GM12873 (cell line): ENCODE measurements around the gene FOXC1.

Experiments used
- TF ChIP-seq, protein P1 (sequence below): IDR thresholded peaks from 2 replicates; pipeline ENCODE4 v1.5.1; 2012; ENCODE audit warnings: low read depth, mild to moderate bottlenecking, moderate library complexity, low read length, control low read depth; ENCODE audit not compliant: insufficient read depth; ENCODE audit errors: missing control alignments

The FOXC1 gene

DNA sequence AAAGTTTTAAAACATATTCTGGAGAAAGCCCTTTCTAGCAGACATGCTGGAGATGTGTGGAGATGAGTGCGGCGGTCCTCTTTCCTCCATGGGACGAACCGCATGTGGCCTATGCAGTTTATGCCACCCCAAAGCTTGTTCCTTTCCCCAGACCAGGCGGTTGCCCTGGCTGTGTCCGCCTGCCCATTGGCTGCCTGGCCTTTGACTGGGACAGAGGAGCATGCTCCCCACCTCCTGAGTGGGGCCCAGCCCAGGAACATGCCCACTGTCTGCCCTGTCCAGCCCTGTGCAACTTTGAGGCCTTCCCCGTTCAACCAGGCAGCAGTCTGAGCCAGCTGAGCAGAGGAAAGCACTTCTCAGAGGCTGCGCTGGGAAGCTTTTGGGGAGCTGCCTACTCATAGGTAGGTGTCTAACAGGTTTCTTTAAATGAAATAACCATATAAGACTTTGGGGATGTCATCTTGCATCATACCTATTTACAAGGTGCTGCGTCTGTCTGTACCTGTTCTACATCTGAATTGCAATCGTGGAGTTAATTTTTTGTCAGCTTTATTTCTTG lies 20.6 kb downstream of the FOXC1 start:
- TF ChIP-seq, protein P1, sequence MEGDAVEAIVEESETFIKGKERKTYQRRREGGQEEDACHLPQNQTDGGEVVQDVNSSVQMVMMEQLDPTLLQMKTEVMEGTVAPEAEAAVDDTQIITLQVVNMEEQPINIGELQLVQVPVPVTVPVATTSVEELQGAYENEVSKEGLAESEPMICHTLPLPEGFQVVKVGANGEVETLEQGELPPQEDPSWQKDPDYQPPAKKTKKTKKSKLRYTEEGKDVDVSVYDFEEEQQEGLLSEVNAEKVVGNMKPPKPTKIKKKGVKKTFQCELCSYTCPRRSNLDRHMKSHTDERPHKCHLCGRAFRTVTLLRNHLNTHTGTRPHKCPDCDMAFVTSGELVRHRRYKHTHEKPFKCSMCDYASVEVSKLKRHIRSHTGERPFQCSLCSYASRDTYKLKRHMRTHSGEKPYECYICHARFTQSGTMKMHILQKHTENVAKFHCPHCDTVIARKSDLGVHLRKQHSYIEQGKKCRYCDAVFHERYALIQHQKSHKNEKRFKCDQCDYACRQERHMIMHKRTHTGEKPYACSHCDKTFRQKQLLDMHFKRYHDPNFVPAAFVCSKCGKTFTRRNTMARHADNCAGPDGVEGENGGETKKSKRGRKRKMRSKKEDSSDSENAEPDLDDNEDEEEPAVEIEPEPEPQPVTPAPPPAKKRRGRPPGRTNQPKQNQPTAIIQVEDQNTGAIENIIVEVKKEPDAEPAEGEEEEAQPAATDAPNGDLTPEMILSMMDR = no peak

DNA sequence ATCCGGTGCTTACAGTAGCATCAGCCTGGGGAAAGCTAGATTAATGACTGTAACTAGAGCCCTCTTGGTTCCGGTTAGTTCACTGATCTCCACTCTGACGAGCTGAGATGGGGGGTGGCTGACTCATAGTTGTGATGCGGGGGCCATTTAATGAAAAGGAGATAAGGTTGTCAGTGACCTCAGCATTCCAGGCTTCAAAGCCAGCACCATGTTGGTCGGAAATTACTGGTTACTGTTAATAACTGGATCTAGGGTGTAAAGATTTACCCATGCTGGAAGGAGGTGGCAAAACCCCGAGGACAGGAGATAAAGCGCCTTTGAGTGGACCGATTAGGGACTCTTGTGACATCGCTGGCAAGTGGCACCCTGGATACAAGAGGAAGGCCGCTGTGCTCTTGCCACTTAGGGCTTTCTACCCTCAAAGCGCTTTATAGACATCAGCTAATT lies 21.1 kb downstream of the FOXC1 start:
- TF ChIP-seq, protein P1 = no peak

DNA sequence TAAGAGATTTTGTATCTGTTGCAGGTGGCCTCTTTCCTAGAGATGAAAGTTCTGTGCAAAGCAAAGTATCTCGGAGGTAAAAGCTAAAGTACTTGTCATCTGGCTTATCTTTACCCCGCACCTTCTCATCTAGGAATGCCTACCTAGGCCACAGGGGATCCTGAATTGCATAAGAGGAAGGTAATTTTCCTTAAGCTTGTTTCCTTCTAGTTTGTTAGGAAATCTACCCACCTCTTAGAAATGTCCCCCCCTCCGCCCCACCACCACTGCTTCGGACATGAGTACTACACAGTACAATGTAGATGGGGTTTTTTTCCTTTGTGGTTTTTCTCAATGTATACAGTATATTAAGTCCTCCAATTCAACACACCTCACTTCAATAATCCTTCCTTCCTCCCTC lies 21.5 kb downstream of the FOXC1 start:
- TF ChIP-seq, protein P1 = no peak

DNA sequence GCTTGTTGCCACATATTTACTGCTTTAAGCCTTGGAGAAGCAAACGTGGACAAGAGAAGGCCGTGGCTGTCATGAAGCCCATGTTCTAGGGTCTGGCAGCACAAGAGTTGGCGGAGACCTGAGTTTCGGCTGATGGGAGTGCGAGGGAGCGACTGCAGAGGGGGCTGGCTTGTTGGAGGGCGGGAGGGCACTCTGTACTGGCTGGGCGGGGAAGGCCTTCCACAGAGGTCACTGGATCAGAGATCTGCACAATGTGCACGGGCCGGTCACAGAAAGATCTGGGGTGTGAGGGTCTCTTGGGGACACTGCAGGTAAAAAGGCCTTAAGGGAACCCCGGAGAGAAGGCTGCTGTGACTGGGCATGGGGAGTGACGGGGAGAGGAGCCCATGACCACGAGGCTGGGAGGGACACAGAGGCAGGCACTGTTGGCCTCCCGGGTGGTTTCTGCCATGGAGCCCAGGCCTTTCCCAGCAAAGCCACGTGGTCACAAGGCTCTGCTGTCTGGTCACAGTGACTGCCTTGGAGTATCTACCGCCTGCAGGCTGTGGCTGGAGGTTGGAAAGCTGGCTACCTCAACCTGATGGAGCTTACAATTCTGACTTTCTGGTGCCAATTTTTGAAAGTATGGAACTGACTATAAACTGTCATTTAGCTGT lies 23.8 kb downstream of the FOXC1 start:
- TF ChIP-seq, protein P1 = no peak

DNA sequence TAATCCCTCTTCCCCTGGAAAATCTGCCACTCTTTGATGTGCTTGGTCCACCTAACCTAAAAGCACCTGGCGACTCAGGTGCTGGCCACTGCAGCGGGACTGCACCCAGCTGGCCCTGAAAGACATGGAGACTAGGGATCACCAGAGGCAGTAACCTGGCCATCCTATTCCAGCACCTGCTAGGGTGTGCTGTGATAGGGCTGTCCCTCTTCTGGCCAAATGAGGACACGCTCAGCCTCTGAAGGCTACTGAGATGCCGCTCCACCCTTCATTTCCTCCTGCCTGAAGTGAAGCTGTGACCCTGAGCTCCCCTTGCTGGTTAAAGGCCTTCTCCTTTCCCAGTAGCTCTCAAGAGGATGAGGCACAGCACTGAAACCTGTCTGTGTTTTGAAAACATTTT lies 24.4 kb downstream of the FOXC1 start:
- TF ChIP-seq, protein P1 = no peak

DNA sequence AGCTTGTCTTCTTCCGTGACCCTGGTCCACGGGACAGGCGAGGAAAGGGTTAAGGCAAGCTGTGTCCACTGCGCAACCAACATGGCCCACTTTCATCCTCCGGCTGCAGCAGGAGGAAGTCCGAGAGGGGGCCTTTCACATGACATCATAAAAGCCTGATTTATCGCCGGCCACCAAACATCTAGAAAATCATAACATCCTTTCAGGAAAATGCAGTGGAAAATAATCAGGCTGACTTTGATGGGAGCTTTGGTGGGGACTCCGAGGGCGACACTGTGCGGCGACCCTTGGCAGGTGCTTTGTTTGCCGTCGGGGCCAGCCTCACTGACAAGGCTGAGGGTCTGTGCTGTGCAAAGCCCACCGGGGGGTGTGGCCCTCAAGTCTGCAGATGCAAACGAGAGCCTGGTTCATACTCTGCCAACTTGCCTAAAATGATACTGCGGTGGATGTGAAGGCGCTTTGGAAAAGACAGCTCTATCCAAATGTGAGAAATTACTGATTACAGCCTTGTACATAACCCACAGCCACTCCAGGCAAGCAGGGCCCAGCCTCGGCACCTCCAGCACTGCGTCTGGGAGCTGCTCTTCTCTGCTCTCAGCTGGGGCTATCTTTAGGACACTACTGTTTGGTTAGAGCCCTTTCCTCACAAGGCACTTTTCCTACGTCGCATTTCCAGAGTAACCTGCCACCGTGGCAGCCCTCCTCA lies 25.7 kb downstream of the FOXC1 start:
- TF ChIP-seq, protein P1 = no peak

DNA sequence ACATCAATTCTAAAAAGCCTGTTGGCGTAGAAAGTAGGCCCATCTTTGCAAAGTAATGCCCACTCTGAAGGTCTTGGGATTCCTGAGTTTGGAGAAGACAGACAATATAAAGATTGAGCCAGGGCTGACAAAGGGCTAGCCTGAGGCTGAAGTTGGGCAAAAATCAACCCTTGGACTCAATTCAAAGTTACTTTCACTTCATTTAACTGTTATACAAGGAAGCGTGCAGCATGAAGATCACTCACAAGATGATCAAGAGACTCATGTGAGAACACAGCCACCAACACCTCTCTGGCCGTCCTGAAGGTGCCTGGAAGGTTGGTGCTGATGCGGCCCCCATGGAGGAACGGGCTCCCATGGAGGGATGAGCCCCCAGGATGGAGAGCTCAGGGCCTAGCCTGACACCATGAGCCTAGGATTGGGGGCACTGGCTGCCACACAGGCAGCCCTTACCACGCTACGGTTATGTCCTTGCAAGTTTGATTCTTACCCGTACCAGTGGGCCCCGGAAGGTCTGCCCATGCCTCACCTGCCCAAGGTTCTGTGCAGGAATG lies 26.6 kb downstream of the FOXC1 start:
- TF ChIP-seq, protein P1 = no peak
